ENCODE measurements around the gene CTIF. TPM values are rescaled to one million over a fixed set of nuclear protein-coding genes. Genes with fewer than 3 reads are reported as not detected.

CTIF gene
- total RNA-seq, 1 donor, result 65.9 TPM

DNA sequence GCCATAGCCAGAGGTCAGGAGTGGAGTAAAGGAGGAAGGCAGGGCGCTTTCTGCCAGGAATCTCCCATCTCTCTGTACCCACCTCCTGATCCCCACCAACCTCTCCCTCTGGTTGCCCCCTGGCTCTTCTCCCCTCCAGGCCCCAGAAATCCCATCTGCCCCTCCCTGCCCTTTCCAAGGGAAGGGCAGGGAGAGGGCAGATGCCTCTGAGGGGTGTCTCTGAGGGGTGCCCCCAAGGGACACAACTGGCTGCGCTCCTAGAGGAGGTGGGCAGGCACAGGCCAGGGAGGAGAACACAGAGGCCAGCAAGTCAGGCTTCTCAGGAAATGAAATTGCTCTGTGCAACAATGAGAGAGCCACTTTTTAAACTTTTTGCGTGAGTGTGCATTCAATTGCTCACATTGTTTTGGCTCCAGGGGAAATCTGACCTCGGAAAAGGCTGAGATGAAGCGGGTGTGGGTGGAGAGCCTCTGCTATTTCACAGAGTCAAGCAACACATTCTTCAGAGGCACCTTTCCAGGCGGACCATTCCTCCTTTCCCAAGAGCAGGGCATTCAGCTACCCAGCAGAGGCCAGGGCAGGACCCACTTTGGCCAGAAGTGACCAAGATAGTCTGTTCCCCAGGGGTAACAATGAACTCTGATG, 286.4 kb downstream of the CTIF start:
- Histone ChIP-seq H3K4me2 (ENCODE audit: insufficient read depth, low read length) (peak overlapping the region; percentile 74), H3K27me3 (ENCODE audit: insufficient read depth, low read length) (no peaks in the 10 kb centered on the region), H2AFZ (ENCODE audit: low read length) (no peak overlapping the region), H3K79me2 (ENCODE audit: insufficient read depth, low read length) (peaks cover 55% of the 10 kb centered on the region), H3K36me3 (ENCODE audit: insufficient read depth, low read length) (peaks cover 6% of the 10 kb centered on the region), H3K4me1 (ENCODE audit: insufficient read depth, low read length) (peaks cover 52% of the 10 kb centered on the region), H4K20me1 (ENCODE audit: insufficient read depth, low read length) (no peaks in the 10 kb centered on the region), H3K9me3 (ENCODE audit: low read depth, low read length) (no peaks in the 10 kb centered on the region), H3K4me3 (ENCODE audit: insufficient read depth, low read length) (peak overlapping the region; percentile 23), H3K27ac (ENCODE audit: low read depth, low read length) (peak overlapping the region; percentile 94)
- DNase-seq (ENCODE audit: insufficient read length, low spot score, missing footprints), result peak; percentile 87
- TF ChIP-seq CTCF (IDR thresholded peaks at IDR 0.05; ENCODE audit: extremely low read depth, low read depth, low read length), result peak; percentile 22

DNA sequence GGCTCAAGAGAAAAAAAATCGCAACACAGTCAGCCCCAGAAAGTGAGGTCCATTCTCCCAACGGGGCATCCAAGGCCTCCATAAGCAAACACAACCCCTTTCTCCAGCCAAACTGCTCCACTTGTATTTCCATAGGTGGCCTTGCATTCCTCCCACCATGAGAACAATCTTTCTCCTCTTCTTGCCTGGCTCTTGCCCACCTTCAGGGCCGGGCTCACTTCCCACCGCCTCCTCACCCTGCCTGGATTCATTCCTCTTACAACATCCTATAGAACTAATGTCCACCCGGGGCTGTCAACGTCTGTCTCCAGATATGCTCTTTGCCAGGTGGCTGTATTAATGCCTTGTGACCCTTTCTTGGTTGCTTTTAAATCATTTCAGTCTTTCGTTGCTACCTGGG, 287.4 kb downstream of the CTIF start:
- TF ChIP-seq CTCF (IDR thresholded peaks at IDR 0.05; ENCODE audit: extremely low read depth, low read depth, low read length), result no peak
- no peak for DNase-seq (ENCODE audit: insufficient read length, low spot score, missing footprints)
- Histone ChIP-seq H3K4me1 (ENCODE audit: insufficient read depth, low read length) (peaks cover 53% of the 10 kb centered on the region), H3K79me2 (ENCODE audit: insufficient read depth, low read length) (peaks cover 62% of the 10 kb centered on the region), H3K9me3 (ENCODE audit: low read depth, low read length) (no peaks in the 10 kb centered on the region), H2AFZ (ENCODE audit: low read length) (no peak overlapping the region), H3K27me3 (ENCODE audit: insufficient read depth, low read length) (no peaks in the 10 kb centered on the region), H3K4me2 (ENCODE audit: insufficient read depth, low read length) (no peak overlapping the region), H4K20me1 (ENCODE audit: insufficient read depth, low read length) (no peaks in the 10 kb centered on the region), H3K27ac (ENCODE audit: low read depth, low read length) (peak overlapping the region; percentile 94), H3K4me3 (ENCODE audit: insufficient read depth, low read length) (no peak overlapping the region), H3K36me3 (ENCODE audit: insufficient read depth, low read length) (peaks cover 6% of the 10 kb centered on the region)

DNA sequence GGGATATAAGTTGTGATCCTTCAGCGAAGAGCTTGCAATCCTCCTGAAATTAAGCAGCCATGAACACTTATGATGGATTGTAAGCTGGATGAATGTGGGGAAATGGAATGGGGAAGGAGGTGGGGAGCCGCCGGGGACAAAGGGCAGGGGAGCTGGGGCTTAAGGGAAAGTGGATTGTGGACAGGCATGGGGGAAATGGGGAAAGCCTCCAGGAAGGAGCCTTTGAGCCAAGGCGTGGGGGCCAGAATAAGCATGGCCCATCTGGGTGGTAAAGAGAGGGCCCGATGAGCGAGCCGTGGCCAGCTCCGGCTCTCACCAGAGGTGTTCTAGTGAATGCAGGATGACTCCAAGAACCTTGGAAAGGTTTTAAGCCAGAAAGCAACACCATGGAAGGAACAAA, 288.0 kb downstream of the CTIF start:
- Histone ChIP-seq H3K4me2 (ENCODE audit: insufficient read depth, low read length) (no peak overlapping the region), H3K27ac (ENCODE audit: low read depth, low read length) (peak overlapping the region; percentile 94), H3K36me3 (ENCODE audit: insufficient read depth, low read length) (peaks cover 8% of the 10 kb centered on the region), H4K20me1 (ENCODE audit: insufficient read depth, low read length) (no peaks in the 10 kb centered on the region), H3K79me2 (ENCODE audit: insufficient read depth, low read length) (peaks cover 67% of the 10 kb centered on the region), H3K9me3 (ENCODE audit: low read depth, low read length) (no peaks in the 10 kb centered on the region), H3K4me3 (ENCODE audit: insufficient read depth, low read length) (no peak overlapping the region), H3K4me1 (ENCODE audit: insufficient read depth, low read length) (peaks cover 58% of the 10 kb centered on the region), H2AFZ (ENCODE audit: low read length) (no peak overlapping the region), H3K27me3 (ENCODE audit: insufficient read depth, low read length) (no peaks in the 10 kb centered on the region)
- peak; percentile 51 for DNase-seq (ENCODE audit: insufficient read length, low spot score, missing footprints)
- TF ChIP-seq CTCF (IDR thresholded peaks at IDR 0.05; ENCODE audit: extremely low read depth, low read depth, low read length), result no peak

GRCh38 chr18:48827291-48828193, 288.7 kb downstream of the CTIF start:
- Histone ChIP-seq H3K9me3 (ENCODE audit: low read depth, low read length) (no peaks in the 10 kb centered on the region), H2AFZ (ENCODE audit: low read length) (no peak overlapping the region), H3K27me3 (ENCODE audit: insufficient read depth, low read length) (no peaks in the 10 kb centered on the region), H3K27ac (ENCODE audit: low read depth, low read length) (peak overlapping the region; percentile 94), H3K4me3 (ENCODE audit: insufficient read depth, low read length) (no peak overlapping the region), H3K36me3 (ENCODE audit: insufficient read depth, low read length) (peaks cover 9% of the 10 kb centered on the region), H3K4me2 (ENCODE audit: insufficient read depth, low read length) (peak overlapping the region; percentile 74), H3K4me1 (ENCODE audit: insufficient read depth, low read length) (peaks cover 65% of the 10 kb centered on the region), H4K20me1 (ENCODE audit: insufficient read depth, low read length) (no peaks in the 10 kb centered on the region), H3K79me2 (ENCODE audit: insufficient read depth, low read length) (peaks cover 70% of the 10 kb centered on the region)
- no peak for TF ChIP-seq CTCF (IDR thresholded peaks at IDR 0.05; ENCODE audit: extremely low read depth, low read depth, low read length)
- peak; percentile 91 for DNase-seq (ENCODE audit: insufficient read length, low spot score, missing footprints)
